NCI-H187 (cell line): ENCODE results near the gene SLC40A1.
A peak's percentile ranks its signal among the peaks of the same experiment; 100 is the strongest.
"Not testable (repeated sequence)": the region's sequence is repeated elsewhere in the genome, so short reads cannot be mapped to it uniquely, and the experiment has no call there.

ENCODE experiments used
- DNase-seq, 2 experiments: peaks; one replicate each; lab custom pipeline; 2025; lab: John Stamatoyannopoulos, UW

The SLC40A1 gene, protein sequence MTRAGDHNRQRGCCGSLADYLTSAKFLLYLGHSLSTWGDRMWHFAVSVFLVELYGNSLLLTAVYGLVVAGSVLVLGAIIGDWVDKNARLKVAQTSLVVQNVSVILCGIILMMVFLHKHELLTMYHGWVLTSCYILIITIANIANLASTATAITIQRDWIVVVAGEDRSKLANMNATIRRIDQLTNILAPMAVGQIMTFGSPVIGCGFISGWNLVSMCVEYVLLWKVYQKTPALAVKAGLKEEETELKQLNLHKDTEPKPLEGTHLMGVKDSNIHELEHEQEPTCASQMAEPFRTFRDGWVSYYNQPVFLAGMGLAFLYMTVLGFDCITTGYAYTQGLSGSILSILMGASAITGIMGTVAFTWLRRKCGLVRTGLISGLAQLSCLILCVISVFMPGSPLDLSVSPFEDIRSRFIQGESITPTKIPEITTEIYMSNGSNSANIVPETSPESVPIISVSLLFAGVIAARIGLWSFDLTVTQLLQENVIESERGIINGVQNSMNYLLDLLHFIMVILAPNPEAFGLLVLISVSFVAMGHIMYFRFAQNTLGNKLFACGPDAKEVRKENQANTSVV

DNA sequence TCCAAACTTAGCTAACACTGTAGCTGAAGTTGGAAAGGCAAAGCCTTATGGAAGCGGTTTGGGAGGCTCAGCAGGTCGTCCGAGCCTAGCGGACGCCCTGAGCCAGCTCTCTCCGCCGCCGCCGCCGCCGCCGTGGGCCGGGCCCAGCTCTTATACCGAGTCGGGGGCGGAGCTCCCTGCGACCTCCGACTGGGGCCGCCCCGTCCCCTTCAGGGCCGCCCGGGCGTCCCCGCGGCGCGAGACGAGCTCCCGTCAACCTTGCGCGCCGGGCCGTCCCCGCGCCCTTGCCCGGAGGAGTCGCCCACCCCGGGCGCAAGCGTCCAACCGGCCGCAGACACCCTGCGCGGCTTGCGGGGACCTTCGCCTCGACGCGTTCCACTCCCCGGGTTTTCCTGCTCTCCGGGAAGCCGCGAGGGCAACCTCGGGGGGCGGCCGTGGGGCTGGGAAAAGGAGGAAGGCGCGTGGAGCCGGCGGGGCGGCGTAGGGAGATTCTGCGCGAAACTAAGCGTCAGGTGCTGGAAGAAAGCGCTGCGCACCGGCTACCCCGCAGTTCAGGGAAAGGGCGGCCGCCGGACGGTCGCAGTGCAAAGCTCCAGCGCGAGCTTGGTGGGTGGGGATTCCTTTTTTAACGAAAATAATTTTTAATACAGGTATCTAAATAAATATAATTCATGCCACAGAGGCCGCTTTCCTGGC lies at the start of gene SLC40A1:
Gene SLC40A1, minus strand, starts transcription at position 129 of the 696 bp plus-strand sequence. CDS start 326 bp downstream, outside the sequence.
- peak in 1 of 2 experiments; percentile 35 for DNase-seq

- no peak for DNase-seq
These were observed 49.2 kb upstream of the SLC40A1 start for GRCh38 chr2:189629531-189630453.

- DNase-seq = no peak
These were observed 48.4 kb upstream of the SLC40A1 start for GRCh38 chr2:189628817-189629530.

DNA sequence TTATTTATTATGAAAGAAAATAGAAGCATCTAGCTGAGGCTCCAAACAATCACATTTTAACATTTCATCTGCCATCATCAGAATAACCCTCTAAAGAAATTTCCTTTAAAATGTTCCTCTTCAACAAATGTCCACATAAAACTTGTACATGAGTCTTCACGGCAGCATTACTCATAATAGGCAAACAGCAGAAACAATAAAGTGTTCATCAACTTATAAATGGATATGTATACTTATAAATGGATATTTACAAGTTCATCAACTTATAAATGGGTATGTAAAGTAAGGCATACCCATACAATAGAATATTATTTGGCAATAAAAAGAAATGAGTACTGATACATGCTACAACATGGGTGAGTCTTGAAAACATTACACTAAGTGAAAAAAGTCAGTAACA lies 47.2 kb upstream of the SLC40A1 start:
- DNase-seq = no peak

DNA sequence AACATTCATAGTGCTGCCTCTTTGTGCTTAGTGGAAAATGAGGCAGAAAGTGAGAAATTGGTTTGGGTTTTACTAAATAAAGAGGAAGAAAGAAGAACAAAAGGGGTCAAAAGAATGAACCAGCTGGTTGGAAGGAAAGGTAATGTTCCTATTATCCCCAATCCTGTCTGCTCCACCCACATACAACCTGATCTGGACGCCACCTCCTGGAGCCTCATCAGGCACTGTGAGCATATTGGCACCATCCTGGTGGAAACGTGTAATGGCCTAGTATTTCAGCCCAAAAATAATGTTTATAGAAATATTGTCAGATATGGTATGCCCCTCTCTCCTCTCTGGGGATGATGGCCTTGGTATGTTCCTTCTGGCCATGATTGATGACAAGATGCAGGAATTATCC lies 45.0 kb upstream of the SLC40A1 start:
- no peak for DNase-seq

GRCh38 chr2:189624648-189625355 lies 44.2 kb upstream of the SLC40A1 start:
- DNase-seq = no peak

GRCh38 chr2:189623049-189623448 lies 42.5 kb upstream of the SLC40A1 start:
- DNase-seq = no peak

GRCh38 chr2:189621781-189622180 lies 41.2 kb upstream of the SLC40A1 start:
- DNase-seq = no peak

GRCh38 chr2:189618197-189618596 lies 37.6 kb upstream of the SLC40A1 start:
- DNase-seq = no peak

DNA sequence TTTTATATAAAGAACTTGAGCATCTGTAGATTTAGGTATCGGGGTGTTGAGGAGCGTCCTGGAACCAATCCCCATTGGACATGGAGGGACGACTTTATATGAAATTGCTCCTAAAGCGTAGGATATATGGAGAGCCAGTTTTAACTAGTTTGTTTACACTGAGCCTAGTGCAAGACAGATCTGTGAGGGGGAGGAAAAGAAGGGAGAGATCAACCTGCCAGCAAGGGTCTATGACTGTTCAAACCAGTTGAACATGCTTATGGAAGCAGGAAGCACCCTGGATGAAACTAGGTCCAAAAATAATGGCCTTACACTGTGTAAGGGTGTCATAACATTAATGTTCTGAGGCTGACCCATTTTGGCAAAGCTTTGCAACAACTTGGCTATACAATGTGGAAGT lies 34.0 kb upstream of the SLC40A1 start:
- DNase-seq = no peak

GRCh38 chr2:189613650-189614420 lies 33.2 kb upstream of the SLC40A1 start:
- no peak for DNase-seq

- no peak for DNase-seq
These were observed 32.6 kb upstream of the SLC40A1 start for GRCh38 chr2:189613077-189613636.

GRCh38 chr2:189610700-189611099 lies 30.1 kb upstream of the SLC40A1 start:
- DNase-seq = no peak

DNA sequence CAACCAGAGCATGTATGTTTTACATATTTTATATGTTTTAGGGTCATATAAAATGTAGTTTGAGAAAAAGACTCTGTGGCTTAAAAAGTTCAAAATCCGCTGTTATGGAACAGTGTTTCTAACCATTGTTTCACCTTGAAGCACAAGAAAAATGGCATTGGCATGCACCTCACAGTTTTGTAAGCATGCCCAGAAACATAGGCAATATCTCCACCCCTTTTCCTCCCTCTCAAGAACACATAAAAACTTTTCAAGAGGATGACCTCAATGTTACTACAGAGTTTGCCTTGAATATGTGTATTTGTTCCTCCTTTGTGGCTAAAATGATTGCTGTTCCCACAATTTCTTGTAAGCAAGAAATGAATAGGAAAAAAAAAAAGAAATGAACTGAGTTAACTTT lies 29.3 kb upstream of the SLC40A1 start:
- no peak for DNase-seq

GRCh38 chr2:189609423-189609816 lies 28.8 kb upstream of the SLC40A1 start:
- no peak for DNase-seq

DNA sequence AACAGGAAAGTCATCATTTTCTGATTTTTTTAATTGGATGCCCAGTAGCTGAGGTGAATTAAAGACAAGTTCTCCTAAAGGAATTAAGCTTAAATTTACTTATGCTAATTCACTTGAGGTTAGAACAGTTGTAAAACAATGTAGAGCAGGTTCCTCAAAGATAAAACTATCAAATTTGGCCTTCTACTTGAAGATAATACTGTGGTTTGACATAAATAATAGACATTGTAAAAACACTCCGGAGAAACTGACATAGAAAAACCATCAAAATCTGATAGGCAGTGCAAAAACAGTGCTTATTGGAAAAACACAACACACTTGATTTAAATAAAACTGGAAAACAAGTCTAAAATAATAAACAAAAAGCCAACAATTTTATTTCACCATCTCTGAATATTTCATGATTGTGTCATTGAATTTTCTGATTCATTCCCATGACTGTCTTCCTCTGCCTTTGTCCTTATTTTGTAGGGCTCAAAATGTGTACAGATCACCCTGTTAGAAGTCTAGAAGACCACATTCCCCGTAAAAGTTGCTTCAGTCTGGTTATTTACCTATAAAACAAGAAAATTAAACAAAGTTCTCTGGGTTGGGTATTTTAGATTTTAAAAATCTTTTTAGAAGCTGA lies 28.3 kb upstream of the SLC40A1 start:
- DNase-seq = no peak

DNA sequence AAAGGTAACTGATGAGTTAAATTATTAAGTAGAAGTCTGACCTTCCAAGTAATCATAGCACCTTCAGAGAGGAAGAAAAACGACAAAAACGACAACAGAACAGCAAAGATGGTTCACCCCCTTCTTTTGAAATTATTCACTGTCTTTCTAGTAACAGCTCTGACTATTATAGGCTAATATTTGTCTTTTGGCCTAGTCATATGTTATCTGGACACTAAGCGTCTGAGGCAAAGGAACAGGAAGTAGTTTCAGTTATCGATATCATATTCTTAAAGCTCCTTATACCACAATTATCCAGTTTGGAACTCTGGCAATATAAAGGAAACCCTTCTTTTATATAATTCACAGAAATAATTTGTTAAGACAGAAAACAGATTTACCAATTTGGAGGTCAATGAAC lies 27.6 kb upstream of the SLC40A1 start:
- DNase-seq = no peak

GRCh38 chr2:189602233-189602632 lies 21.6 kb upstream of the SLC40A1 start:
- DNase-seq = no peak

- not testable (repeated sequence) for DNase-seq
These were observed 21.1 kb upstream of the SLC40A1 start for GRCh38 chr2:189601652-189602051.
